CMK (cell line): Measurements from ENCODE around the gene SEPHS2.
A peak's percentile ranks its signal among the peaks of the same experiment; 100 is the strongest.
"Not testable (repeated sequence)": the region's sequence is repeated elsewhere in the genome, so short reads cannot be mapped to it uniquely, and the experiment has no call there.

ENCODE experiments used
- DNase-seq: peaks from one replicate; pipeline ENCODE4 v3.0.0-alpha.2; 2010; ENCODE audit warnings: low read depth

Gene SEPHS2

GRCh38 chr16:30398661-30399434 is 46.8 kb downstream of the SEPHS2 start:
- no peak for DNase-seq

- no peak for DNase-seq
Measured at GRCh38 chr16:30397776-30398660, 47.7 kb downstream of the SEPHS2 start.

GRCh38 chr16:30397056-30397455 is 48.6 kb downstream of the SEPHS2 start:
- DNase-seq: peak; percentile 78

GRCh38 chr16:30396627-30397026 is 49.0 kb downstream of the SEPHS2 start:
- DNase-seq: not testable (repeated sequence)

- DNase-seq: no peak
Measured at GRCh38 chr16:30395992-30396585, 49.6 kb downstream of the SEPHS2 start.

GRCh38 chr16:30395155-30395991 is 50.3 kb downstream of the SEPHS2 start, which contains the start of gene ZNF48:
ZNF48 (plus strand) TSS chr16:30395420; CDS start chr16:30395795, 375 bp downstream.
- peak; percentile 79 for DNase-seq

GRCh38 chr16:30394592-30395154 is 51.0 kb downstream of the SEPHS2 start:
- no peak for DNase-seq
